HL-60 (cell line): ENCODE results near the gene TSPAN2.
A peak's percentile ranks its signal among the peaks of the same experiment; 100 is the strongest.

ENCODE experiments used
- DNase-seq, 2 experiments: peaks; one replicate each; pipeline ENCODE4 v3.0.0-alpha.2; 2010 to 2020; ENCODE audit warnings: low read depth in 1 of 2, low spot score in 1 of 2
- H3K27ac ChIP-seq: fragments of 250-450 bp; sonication (Bioruptor Pico); replicated peaks from 2 replicates; pipeline ENCODE4 v1.5.1; 2020; ENCODE audit warnings: mild to moderate bottlenecking, moderate library complexity
- H3K27me3 ChIP-seq: fragments of 250-450 bp; sonication (Bioruptor Pico); 2 replicates; pipeline ENCODE4 v1.5.1; 2021; ENCODE audit warnings: mild to moderate bottlenecking, moderate library complexity; ENCODE audit not compliant: insufficient read depth, poor library complexity, severe bottlenecking
- H3K4me3 ChIP-seq: replicated peaks from 2 replicates; pipeline ENCODE4 v1.5.1; 2011; ENCODE audit warnings: mild to moderate bottlenecking, control low read depth, low read length; ENCODE audit not compliant: insufficient read depth
- CTCF ChIP-seq: IDR thresholded peaks from one replicate; pipeline ENCODE4 v1.5.1; 2011; ENCODE audit warnings: low read length, control low read depth, inconsistent platforms; ENCODE audit not compliant: insufficient read depth
- GABPA ChIP-seq: IDR thresholded peaks from 2 replicates; pipeline ENCODE4 v1.6.1; 2012; ENCODE audit warnings: low read depth
- POLR2AphosphoS5 ChIP-seq: IDR thresholded peaks from 2 replicates; pipeline ENCODE4 v1.6.1; 2012; ENCODE audit warnings: low read depth
- REST ChIP-seq: IDR thresholded peaks from 2 replicates; pipeline ENCODE4 v1.6.1; 2012; ENCODE audit warnings: low read depth; ENCODE audit not compliant: insufficient replicate concordance
- SPI1 ChIP-seq: IDR thresholded peaks from 2 replicates; pipeline ENCODE4 v1.6.1; 2012; ENCODE audit warnings: low read depth, mild to moderate bottlenecking, borderline replicate concordance

TSPAN2 gene

GRCh38 chr1:115062542-115063004 is 26.7 kb downstream of the TSPAN2 start:
- Histone ChIP-seq H3K4me3 (no peak overlapping the region), H3K27me3 (no peaks in the 10 kb centered on the region), H3K27ac (peak overlapping the region; percentile 88)
- peak; percentile 56 to 96 for DNase-seq
- TF ChIP-seq POLR2AphosphoS5 (peak; percentile 80), REST (peak; percentile 40), GABPA (no peak)

- TF ChIP-seq GABPA (no peak), REST (peak; percentile 93)
- no peak for DNase-seq
- no peaks in the 10 kb centered on the region for H3K27me3 ChIP-seq
Observed at GRCh38 chr1:115060501-115060900, 28.8 kb downstream of the TSPAN2 start.

GRCh38 chr1:115059316-115059715 is 30.0 kb downstream of the TSPAN2 start:
- no peaks in the 10 kb centered on the region for H3K27me3 ChIP-seq
- no peak overlapping the region for H3K4me3 ChIP-seq
- TF ChIP-seq POLR2AphosphoS5, result no peak
- TF ChIP-seq REST, result no peak
- TF ChIP-seq CTCF, result no peak
- no peak for TF ChIP-seq GABPA
- no peak for TF ChIP-seq SPI1
- DNase-seq, result no peak
- no peak overlapping the region for H3K27ac ChIP-seq

More at GRCh38 chr1:115060501-115060900, 28.8 kb downstream of the TSPAN2 start:
- Histone ChIP-seq H3K27ac (no peak overlapping the region), H3K4me3 (no peak overlapping the region)

GRCh38 chr1:115057661-115058254 is 31.5 kb downstream of the TSPAN2 start:
- Histone ChIP-seq H3K27me3 (no peaks in the 10 kb centered on the region), H3K4me3 (no peak overlapping the region), H3K27ac (no peak overlapping the region)
- TF ChIP-seq REST (no peak), CTCF (no peak), GABPA (no peak), POLR2AphosphoS5 (no peak), SPI1 (no peak)
- no peak for DNase-seq
